ENCODE data around the gene SPATA18.

Gene SPATA18

DNA sequence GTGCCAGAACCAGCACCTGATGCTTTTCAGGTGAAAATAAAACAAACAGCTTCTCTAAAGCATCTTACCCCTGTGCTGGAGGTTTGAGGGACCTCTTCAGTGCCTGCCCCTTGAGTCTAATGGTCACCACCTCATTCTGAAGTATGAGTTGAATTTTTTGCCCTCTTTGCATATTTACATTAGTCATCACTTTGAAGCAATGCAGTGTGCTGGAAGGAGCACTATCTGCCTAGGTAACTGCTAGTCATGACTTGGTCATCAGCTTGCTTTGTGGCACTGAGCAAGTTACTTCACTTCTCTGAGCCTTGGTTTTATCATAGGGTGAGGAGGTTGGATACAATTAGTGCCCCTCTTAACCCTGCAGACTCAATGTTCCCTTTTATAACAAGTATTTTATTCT lies 44.9 kb downstream of the SPATA18 start:
- no peak overlapping the region for H3K4me3 ChIP-seq (replicated peaks; ENCODE audit: insufficient read depth, low read length)
- no peak for DNase-seq (ENCODE audit: low read depth in 1 of 2, low spot score in 1 of 2)
- TF ChIP-seq REST (IDR thresholded peaks at IDR 0.05; ENCODE audit: insufficient replicate concordance, low read depth) (no peak), POLR2AphosphoS5 (IDR thresholded peaks at IDR 0.05; ENCODE audit: low read depth) (no peak), SPI1 (IDR thresholded peaks at IDR 0.05; ENCODE audit: borderline replicate concordance, low read depth) (no peak)
- TF ChIP-seq, protein P1, sequence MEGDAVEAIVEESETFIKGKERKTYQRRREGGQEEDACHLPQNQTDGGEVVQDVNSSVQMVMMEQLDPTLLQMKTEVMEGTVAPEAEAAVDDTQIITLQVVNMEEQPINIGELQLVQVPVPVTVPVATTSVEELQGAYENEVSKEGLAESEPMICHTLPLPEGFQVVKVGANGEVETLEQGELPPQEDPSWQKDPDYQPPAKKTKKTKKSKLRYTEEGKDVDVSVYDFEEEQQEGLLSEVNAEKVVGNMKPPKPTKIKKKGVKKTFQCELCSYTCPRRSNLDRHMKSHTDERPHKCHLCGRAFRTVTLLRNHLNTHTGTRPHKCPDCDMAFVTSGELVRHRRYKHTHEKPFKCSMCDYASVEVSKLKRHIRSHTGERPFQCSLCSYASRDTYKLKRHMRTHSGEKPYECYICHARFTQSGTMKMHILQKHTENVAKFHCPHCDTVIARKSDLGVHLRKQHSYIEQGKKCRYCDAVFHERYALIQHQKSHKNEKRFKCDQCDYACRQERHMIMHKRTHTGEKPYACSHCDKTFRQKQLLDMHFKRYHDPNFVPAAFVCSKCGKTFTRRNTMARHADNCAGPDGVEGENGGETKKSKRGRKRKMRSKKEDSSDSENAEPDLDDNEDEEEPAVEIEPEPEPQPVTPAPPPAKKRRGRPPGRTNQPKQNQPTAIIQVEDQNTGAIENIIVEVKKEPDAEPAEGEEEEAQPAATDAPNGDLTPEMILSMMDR (IDR thresholded peaks at IDR 0.05; ENCODE audit: insufficient read depth, low read length) = no peak
- no peaks in the 10 kb centered on the region for H3K27me3 ChIP-seq (ENCODE audit: insufficient read depth, poor library complexity, severe bottlenecking)
- H3K27ac ChIP-seq (replicated peaks) = no peak overlapping the region

GRCh38 chr4:52098618-52099017 lies 47.5 kb downstream of the SPATA18 start:
- no peaks in the 10 kb centered on the region for H3K27me3 ChIP-seq (ENCODE audit: insufficient read depth, poor library complexity, severe bottlenecking)
- no peak for DNase-seq (ENCODE audit: low read depth in 1 of 2, low spot score in 1 of 2)
- no peak for TF ChIP-seq GABPA (IDR thresholded peaks at IDR 0.05; ENCODE audit: low read depth)
- no peak for TF ChIP-seq REST (IDR thresholded peaks at IDR 0.05; ENCODE audit: insufficient replicate concordance, low read depth)
- TF ChIP-seq SPI1 (IDR thresholded peaks at IDR 0.05; ENCODE audit: borderline replicate concordance, low read depth) = no peak
- no peak for TF ChIP-seq POLR2AphosphoS5 (IDR thresholded peaks at IDR 0.05; ENCODE audit: low read depth)
- TF ChIP-seq, protein P1 (IDR thresholded peaks at IDR 0.05; ENCODE audit: insufficient read depth, low read length) = no peak
- H3K27ac ChIP-seq (replicated peaks) = no peak overlapping the region
- no peak overlapping the region for H3K4me3 ChIP-seq (replicated peaks; ENCODE audit: insufficient read depth, low read length)

DNA sequence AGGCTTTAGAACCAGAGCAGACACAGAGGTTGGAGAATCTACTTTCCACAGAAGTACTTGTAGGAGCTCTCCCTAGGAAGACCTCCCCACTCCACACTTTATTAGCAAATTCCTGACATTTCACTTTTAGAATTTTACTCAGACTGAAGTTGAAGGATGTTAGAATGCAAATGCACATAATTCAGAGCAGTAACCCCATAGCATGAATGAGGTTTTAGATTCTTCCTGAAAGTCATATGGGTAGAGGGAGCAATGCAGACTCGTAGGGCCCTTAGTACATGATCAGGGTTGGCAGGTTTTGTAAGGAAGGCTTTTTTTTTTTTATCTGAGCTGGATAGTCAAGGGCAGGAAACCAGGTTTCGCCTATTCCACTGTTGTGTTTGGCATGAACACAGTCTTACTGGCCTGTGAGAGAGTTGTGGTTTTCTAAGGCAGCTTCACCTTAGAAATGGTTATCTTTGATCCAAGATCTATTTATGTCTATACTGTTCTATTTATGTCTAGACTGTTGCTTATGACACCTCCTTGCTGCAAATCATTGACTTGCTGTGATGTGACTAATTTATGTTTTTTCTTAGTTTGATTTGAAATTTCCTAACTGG lies 48.9 kb downstream of the SPATA18 start:
- H3K4me3 ChIP-seq (replicated peaks; ENCODE audit: insufficient read depth, low read length) = no peak overlapping the region
- H3K27ac ChIP-seq (replicated peaks) = no peak overlapping the region
- TF ChIP-seq, protein P1 (IDR thresholded peaks at IDR 0.05; ENCODE audit: insufficient read depth, low read length) = no peak
- TF ChIP-seq POLR2AphosphoS5 (IDR thresholded peaks at IDR 0.05; ENCODE audit: low read depth) = no peak
- TF ChIP-seq REST (IDR thresholded peaks at IDR 0.05; ENCODE audit: insufficient replicate concordance, low read depth) = no peak
- TF ChIP-seq SPI1 (IDR thresholded peaks at IDR 0.05; ENCODE audit: borderline replicate concordance, low read depth) = no peak
- TF ChIP-seq GABPA (IDR thresholded peaks at IDR 0.05; ENCODE audit: low read depth) = no peak
- no peaks in the 10 kb centered on the region for H3K27me3 ChIP-seq (ENCODE audit: insufficient read depth, poor library complexity, severe bottlenecking)
- DNase-seq (ENCODE audit: low read depth in 1 of 2, low spot score in 1 of 2) = no peak

Data from HL-60 (cell line).